HG03135 (cell line): ENCODE measurements around the gene RNF5.
"Not testable (repeated sequence)": the region's sequence is repeated elsewhere in the genome, so short reads cannot be mapped to it uniquely, and the experiment has no call there.

Source experiments
- ATAC-seq: cut with Tn5 transposase; IDR thresholded peaks from one replicate; pipeline ENCODE4 v1.9.1; 2021; ENCODE audit warnings: mild to moderate bottlenecking, moderate library complexity; ENCODE audit not compliant: unreplicated experiment

Gene RNF5, protein sequence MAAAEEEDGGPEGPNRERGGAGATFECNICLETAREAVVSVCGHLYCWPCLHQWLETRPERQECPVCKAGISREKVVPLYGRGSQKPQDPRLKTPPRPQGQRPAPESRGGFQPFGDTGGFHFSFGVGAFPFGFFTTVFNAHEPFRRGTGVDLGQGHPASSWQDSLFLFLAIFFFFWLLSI

DNA sequence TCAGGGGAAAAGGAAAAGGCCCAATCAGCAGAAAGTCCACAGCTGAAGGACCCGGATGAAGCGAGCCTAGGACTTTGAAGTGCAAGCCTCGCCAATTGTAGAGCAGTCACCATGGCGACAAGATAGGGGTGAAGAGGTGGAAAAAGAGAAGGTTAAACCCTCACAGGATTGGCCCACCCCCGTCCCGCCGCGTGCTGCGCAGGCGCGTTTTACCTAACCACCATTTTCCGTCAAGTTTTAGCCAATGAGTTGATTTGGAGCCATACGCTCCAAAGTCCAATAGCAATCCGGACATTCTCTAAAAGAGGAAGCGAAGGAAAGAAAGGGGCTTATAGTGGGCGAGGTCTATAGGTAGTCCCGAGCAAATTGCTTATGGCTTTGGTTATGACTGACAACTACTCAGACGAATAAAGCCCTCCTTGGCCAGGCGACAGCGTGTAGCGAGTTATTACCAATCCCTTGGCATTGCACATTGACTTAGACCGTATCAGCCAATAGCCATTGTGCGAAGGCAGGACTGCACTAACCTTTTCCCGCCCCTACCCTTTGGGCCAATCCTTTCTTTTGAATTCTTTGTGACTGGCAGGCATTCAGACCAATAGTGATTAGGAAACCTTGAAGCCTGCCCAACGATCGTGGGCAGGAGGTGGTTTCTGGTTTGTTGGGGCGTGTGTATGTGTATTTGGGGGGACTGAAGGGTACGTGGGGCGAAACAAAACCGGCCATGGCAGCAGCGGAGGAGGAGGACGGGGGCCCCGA is at the start of gene RNF5:
RNF5 (plus strand) TSS at position 618 of the 759 bp plus-strand sequence; CDS start at position 725, 107 bp downstream.
- ATAC-seq = peak; percentile 76

DNA sequence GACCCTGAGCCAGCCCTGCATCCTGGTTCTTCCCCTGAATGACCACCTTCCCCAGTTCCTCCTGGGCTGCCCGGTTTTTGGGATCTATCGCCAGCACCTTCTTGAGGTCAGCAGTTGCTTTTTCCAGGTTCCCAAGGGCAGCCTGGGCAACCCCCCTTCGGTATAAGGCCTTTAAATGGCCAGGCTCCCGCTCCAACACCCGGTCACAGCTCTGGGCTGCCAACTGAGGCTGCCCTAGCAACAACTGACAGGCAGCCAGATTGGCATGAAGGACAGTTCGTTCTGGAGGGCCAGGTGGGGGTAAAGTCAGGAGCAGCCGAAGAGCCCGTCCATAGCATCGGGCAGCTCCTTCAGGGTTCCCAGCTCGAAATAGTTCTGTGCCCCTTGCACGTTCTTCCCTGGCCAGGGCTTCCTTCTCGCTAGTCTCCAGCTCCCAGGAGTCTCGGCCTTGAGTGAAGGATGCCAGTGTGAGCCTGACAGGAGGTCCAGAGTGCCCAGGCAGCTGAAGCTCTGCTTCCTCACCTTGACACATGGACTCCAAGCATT is 49.4 kb upstream of the RNF5 start:
- no peak for ATAC-seq

DNA sequence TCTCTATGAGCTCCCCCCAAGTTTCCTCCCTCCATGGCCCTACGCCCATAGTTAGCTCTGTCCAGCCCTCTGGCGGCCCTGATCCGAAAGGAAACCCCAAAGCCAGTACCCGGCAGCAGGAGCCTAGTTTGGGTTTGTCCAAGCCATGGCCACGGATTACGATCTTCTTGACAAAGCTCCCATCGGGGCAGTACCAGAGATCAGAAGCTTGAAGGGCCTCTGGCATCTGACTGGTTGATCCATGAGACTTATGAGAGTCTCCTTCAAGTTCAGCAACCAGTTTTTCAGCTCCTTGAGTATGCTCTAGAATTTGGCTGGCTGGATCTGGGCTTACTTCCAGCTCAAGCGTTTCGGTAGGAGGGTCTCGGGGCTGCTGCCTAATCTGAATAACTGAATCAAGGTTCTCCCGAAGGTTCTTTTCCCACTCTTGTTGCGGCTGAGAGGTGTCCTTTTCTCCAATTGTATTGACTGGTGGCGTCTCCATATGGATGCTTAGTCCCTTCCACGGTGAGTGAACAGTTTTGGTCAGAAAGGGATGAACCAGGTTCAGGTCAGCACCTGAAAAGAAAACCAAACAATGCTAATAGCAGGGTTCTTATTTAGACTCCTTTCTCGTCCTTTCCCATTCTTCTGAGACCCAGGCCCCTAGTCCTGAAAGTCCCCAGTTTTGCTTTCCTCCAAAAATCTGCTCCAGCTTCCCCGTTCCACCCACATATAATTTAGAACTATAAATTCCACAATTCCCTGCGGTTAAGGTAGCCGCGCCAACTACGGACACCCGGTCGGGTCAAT is 48.7 kb upstream of the RNF5 start:
- no peak for ATAC-seq

DNA sequence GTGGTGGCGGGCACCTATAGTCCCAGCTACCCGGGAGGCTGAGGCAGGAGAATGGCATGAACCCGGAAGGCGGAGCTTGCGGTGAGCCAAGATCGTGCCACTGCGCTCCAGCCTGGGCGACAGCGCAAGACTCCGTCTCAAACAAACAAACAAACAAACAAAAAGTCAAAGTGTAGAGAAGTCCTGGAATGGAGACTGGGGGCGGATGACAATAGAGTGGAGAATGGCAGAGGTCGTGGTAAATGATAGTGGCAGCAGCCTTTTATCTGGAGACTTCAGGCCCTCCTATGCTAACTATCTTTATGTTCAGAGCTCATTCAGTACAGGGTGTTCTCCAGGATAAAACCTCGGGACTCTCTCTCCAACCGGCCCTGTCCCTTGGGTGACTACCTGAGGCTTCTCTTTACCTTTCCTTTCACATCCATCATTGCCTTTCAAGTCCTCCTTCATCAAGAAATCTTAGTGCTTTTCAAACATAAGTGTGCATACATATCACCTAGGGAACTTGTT is 46.7 kb upstream of the RNF5 start:
- no peak for ATAC-seq

DNA sequence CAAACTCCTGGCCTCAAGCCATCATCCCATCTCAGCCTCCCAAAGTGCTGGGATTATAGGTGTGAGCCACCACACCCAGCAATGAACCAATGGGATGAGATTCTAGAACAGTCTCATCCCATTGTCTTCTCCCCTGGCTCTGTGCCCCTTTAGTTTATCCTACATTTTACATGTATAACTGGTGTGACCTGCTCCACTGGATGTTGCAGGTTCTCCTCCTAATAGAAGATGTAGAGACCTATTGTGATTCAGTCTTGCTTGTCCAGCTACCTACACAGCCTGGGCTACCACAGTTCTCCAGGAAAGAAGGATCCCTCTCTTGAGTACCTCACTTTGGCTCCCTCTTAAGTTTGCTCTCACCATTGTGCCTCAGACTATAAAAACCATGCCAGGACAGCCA is 46.1 kb upstream of the RNF5 start:
- no peak for ATAC-seq

DNA sequence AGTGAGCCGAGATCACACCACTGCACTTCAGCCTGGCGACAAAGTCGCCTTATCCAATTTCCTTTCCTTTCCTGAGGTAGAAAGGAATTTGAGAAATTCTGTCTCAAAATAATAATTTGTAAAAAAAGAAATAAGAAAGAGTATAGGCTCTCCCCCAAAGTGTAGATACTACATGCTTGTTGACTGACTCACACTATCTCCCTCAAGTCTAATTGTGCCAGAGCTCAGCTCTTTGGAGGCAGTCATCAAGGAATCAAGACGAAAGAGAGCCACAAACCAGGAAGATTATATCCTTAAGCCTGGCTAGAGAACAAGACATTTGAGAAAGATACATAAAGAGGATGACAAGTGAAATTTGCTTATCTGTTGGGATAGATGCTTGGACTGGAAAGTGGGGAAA is 44.4 kb upstream of the RNF5 start:
- no peak for ATAC-seq

DNA sequence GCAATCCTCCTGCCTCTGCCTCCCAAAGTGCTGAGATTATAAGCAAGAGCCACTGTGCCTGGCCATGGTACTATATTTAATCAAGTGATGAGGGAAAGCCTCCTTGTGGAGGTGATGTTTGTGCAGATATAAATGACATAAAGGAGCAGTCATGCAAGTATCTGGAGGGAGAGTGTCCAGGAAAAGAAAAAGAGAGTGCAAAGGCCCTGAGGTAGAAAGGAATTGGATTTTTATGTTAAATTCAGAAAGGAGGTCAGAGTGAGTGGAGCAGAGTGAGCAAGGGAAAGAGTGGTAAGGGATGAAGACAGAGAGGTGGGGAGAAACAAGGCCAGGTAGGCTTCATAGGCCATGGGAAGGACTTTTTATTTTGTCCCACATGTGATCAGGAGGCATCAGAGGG is 40.8 kb upstream of the RNF5 start:
- ATAC-seq = no peak

DNA sequence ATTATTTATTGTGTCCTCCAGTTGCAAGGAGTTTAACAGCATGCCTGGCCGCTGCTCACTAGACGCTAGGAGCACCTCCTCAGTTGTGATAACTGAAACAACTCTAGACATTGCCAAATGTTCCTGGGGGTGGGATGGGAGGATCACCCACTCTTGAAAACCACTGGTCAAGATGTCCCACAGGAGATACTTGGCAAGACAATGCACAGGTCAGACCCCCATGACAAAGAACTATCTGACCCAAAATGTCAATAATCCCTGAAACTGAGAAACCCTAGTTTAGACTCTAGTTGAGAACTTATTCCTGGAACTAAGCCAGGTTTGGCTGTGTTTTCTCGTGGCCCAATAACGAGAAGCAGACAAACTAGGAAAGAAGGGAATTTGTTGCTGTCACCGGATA is 38.6 kb upstream of the RNF5 start:
- no peak for ATAC-seq

DNA sequence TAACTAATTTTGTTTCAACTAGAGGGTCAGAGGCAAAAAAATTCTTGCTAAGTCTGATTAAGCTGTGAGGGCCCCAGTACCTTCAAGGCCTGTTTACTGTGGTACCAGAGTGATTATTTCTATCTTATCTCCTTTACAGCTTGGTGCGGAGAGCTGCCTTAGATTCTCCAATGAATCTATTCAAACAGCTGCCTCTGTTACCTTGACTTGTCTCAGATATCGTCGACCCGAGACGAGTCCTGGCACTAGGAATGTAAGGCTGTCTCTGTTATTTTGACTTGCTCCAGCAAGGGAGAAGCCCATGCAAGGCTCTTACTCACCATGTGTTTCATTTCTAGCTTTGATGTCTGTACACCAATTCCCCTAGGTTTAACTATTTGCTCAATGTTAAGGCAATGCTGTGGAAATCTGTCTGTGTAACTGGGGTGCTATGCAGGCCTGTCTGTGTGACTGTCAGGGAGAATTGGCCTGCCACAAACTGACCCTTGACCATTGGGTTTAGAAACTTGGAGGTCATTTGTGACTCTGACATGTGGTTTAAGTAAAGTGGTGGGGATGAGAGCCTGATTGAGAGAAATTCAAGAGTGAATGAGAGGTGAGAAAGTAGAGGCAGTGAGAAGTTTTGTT is 37.7 kb upstream of the RNF5 start:
- ATAC-seq = no peak

DNA sequence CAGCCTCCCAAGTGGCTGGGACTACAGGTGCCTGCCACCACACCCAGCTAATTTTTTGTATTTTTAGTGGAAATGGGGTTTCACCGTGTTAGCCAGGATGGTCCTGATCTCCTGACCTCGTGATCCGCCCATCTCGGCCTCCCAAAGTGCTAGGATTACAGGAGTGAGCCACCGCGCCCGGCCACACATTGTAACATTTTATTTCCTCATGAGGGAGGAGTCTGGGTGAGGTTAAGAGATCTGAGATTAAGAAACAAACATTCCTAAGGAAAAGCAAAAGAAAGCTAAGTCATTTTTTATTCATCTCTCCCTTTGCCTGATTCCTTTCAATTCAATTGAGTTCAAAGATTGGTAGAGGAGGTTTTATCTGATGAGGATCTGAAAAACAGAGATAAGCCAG is 34.0 kb upstream of the RNF5 start:
- not testable (repeated sequence) for ATAC-seq

DNA sequence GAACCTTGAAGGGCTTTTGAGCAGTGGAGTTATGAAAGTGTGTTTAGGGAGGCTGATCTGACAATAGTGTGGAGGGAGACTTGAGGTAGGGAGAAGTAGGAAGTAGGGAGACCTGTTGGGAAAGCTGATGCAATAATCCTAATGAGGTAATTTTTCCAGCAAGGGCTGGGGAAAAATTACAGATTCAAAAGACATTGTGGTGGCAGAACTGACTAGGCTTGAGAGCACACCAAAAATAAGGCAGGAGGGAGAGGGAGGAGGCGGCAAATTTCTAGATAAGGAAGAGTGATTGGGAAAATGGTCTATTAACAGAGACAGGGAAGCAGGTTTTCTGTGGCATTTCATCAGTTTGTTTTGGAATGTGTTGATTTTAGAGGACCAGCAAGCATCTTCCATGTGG is 31.9 kb upstream of the RNF5 start:
- ATAC-seq = no peak

DNA sequence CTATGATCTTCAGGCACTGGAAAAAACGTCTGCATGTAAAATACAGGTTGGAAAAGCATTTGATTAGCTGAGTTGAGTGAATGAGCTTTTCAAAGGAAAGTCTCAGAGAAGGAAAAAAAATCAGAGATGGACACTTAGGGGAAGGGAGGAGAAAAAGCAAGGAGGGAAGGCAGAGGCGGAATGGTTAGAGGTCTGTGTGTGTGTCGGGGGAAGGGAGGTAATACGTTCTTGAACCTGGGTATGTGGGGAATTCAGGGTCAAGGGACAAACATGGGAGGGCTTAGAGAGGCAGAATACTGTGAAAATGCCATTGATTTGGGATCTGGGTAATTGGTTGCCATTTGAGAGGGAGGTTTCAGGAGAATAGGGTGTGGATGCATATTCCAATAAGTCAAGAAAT is 31.5 kb upstream of the RNF5 start:
- no peak for ATAC-seq

DNA sequence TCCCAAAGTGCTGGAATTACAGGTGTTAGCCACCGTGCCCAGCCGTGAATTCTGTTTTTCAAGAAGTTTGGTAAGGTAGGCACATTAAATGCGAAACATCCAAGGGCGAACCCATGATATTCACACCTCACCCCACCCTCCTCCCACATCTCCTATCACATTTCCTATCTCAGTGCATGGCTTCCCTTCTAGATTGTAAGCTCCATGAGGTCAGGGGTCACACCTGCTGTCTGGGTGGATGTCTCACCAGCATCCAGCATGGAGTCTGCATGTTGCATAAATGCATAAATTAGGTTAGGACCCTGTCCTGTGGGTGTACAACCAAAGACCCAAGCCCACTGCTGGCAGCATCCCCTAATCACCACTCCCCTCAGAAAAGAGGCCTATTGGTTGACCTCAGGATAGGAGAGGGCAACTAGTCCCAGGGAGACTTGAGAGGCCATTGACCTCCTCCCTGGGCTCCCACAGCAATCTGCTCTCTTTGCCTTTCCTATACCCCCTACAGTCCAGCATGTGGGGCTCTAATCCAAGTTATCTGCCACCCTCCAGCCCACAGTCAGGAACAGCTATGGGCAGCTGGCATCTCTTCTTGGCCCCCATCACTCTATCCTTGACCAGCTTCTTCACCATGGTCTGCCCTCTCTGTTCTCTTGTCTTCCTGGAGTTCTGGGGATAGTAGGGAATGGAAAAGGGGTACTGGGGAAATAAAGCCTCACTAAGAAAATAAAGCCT is 30.6 kb upstream of the RNF5 start:
- no peak for ATAC-seq

DNA sequence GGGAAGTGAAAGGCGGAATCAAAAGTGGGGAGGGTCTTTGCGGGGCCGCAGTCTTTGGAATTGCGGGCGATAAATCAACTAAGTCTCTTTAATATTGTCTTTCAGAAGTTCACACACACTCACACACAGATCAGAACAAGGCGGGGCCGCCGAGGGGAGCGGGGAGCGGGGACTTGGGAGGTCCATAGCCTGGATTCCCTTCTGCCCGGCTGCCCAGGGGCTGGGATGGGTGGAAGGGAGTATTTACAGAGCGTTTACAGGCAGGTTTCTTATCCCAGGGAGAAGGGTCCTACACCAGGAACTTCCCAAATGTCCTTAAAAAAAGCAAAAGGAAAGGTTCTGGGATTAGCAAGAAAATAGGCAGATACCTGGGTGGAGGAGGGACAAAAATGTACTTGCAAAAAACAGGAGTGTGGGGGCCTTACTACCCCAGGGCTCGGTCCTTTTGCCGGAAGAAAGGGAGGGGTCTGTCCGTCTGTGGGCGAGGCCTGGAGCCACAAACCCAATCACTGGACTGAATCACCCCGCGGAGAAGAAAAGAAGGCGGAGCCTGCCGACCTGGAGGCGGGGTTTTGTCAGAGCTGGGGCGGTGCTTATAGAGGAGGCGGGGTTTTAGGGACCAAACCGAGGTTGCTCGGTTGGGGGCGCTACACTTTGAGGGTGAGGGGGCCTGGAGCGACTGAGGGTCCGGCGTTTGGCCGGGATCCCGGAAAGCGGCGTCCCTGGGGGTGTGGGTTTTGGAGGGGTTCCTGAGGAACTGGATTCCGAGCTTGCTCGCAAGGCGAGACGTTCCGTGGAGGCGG is 29.7 kb upstream of the RNF5 start:
- no peak for ATAC-seq

DNA sequence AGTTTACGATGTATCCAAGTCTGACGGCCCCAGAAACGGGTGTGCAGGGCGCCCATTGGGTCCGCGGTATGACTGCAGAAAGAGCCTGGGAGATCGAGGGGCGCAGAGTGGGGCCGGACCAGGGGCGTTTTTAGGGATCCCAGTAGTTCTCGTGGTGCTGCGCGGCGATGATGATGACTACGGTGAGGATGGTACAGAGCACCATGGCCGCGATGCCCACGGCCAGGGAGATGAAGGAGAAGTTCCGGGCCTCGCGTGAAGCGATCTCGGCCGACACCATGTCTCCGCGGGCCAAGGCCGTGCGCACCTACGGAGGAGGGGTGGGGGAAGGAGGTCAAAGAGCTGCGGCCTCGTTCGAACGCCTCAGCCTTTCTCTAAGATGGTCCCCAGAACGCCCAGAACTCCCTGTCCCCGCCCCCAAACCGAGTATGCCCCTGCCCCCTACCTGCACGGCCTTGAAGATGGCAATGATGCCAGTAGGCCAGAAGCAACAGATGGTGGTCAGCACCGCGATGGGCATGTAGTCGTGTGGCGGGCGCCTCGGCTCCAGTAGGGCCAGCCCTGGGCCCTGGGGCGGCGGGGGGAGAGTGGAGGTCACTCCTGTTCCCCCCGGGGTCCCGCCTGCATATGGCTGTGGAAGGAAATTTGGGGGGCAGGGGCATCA is 29.0 kb upstream of the RNF5 start:
- ATAC-seq = no peak

DNA sequence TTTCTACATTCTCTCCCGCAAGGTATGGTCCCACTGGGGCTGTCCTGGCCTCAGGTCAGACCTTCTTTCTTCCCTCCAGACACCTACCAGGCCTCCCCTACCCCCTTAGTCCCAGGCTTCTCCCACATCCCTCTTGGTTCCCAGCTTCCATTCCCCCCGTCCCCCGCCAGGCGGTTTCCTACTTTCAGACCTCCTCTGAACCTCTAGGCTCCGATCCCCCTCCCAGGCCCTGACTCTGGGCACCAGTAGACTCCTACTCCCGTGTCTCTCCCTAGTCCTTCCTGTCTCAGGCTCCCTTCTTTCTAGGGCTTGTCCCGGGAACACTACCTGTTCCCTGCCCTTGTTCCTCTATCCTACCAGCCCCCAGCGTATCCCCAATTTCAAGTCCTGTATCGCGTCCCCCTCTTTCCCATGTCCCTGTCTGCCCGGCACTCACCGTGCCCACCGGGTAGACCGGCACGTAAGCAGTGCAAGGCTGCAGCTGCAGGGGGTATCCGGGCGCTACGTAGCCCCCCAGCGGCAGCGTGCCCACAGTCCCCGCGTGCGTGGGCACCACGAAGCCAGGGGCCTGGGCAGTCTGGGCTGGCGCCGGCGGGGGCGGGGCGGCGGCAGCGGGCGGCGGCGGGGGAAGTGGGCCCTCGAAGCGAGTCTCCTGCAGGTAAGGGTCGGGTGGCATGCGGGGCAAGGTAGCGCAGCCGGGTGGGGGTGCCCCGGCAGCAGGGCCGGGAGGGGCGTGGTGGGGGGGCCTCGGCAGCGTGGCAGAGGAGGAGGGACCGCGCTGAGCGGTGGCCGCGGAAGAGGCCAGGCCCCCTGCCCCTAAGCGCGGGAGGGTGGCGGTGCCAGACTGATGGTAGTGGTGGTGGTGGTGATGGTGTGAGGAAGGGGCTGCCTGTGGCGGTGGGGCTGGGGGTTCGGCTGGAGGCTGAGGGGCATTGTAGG is 28.0 kb upstream of the RNF5 start:
- no peak for ATAC-seq

DNA sequence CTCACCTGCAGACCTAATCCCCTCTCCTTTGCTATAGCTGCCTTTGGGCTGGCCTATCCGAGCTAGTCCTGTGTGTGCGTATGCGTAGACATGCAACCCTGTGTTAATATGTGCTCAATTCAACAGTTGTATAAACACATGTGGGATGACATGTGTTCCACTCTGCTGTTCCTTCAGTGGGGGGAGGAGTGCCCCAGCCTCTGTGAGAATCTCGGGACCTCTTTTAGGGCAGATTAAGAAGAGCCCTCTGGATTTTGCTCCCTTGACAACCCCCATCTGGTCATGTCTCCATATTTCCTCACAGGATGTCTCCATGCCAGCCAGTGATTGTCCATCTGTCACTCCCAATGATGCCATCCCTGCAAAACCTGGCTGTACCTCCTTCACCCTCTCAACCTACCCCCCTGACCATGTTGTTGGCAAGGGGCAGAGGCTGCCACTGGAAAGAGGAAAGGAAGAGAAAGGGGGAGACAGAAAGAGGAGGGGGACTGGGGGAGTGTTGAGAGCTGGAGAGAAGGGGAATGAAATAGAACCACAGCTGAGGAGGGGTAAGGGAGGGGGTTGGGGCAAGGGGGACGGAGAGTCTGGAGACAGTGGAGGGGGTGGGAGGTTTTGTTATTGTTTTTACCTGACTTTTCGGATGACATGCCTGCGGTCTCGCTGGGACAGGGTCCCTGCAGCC is 26.9 kb upstream of the RNF5 start:
- ATAC-seq = no peak
